ENCODE results near the gene DENND6B.

Gene DENND6B

DNA sequence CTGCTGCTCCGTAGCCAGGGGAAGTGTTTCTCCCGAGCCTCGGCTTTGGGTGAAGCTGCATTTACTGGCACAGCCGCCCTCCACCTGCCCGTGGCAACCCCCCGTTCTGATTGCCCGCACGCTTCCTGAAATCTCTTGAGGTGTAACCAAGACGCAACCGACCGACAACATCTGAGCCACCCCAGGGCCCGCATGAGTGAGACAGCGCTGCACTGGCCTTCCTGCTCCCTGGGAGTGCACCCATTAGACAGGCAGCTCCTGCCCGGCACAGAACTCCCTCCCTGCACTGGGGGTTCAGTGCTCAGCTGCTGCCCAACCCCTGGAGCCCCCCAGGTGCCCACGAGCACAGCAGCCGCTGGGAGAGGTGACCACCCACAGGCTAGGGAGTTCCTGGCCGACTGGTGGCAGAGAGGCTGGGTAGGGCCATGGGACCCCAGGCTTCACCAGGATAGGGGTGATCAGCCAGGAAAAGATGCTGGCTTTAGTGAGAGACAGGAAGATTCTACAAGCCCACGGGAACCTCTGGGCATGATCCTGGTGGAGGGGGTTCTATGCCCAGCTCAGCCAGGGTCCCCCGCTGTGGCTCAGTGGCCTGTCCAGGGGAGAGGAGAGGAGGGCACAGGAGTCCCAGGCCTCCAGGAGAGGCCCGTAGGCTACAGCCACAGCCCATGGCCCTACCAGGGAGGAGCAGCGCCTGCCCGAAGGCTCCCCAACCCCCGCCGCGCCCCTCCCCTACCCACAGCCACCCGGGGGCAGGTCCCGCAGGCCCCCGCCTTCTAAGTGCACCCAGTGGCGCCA is 34.0 kb downstream of the DENND6B start:
- peak overlapping the region; percentile 67 for H3K27ac Mint-ChIP-seq
- no peaks in the 10 kb centered on the region for H3K36me3 Mint-ChIP-seq
- H3K9me3 Mint-ChIP-seq = no peaks in the 10 kb centered on the region
- DNase-seq (ENCODE audit: low spot score in 2 of 2) (no peak), ATAC-seq (no peak)
- peaks cover 6% of the 10 kb centered on the region for H3K4me1 Mint-ChIP-seq
- peak overlapping the region; percentile 18 for H3K4me3 Mint-ChIP-seq

DNA sequence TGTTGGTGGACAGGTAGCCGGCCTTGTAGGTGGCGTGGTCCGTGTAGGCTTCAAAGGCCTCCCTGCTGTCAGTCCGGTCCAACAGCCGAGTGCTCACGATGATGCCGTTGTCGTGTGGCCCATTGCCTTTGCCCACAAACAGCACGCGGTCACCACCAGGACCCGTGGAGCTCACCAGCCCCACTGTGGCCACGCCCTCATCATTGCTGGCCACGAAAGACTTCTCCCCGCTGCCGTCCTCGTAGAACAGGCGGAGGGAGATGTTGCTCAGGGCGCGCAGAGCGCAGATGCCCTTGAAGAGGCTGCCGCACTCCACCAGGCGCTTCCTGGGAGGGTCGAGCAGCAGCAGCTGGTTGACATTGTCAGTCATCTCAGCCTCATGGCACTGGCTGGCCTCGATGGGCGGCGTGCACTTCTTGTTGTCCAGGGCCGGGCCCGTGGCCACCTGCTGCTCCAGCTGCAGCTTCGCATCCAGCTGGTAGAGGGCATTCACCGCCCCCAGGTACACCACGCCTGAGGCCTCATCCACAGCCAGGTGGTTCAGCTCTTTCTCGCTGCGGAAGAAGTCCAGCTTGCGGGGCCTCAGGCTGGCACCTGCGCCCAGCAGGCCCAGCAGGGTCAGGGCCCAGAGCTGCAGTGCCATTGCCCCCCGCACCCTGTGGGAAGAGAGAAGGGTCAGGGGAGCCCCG is 36.7 kb downstream of the DENND6B start:
- Mint-ChIP-seq H3K4me3 (no peak overlapping the region), H3K27ac (no peak overlapping the region), H3K36me3 (no peaks in the 10 kb centered on the region), H3K4me1 (peaks cover 6% of the 10 kb centered on the region), H3K9me3 (no peaks in the 10 kb centered on the region)
- DNase-seq (ENCODE audit: low spot score in 2 of 2) (no peak), ATAC-seq (no peak)

DNA sequence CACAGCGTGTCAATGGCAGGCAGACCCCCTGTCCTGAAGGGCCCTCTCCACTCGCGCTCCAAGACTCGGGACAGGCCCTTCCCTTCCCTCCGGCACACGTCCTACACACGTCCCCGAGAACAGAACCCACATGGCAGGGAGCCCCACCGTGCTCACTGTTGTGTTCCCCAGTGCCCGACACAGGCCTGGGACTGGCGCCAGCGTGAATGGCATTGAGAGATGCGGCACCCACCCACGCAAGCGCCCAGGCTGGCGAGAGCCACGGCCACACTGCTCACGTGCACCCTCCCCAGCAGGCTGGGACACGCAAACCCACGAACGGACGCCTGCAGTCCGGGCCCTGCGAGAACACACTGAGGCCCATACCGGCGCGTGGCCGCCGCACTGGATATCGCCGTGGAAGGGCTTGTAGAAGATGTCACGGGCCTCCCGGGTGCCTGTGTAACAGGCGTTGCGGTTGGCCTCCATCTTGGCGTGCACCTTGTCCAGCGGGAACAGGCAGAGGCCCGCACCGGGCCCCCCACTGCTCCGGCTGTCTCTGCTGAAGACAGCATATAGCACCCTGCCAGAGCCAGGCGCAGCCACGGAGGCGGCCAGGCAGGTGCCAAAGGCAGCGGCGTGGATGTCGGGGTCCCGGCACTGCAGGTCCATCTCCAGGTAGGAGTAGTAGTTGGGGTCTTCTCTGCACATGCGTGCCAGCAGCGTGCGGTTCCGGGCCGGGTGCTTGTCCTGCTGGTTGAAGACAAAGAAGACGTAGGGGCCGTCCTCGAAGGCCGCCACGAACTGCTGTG is 37.5 kb downstream of the DENND6B start:
- no peak for DNase-seq (ENCODE audit: low spot score in 2 of 2)
- ATAC-seq = no peak
- H3K9me3 Mint-ChIP-seq = no peaks in the 10 kb centered on the region
- peaks cover 6% of the 10 kb centered on the region for H3K4me1 Mint-ChIP-seq
- H3K36me3 Mint-ChIP-seq = no peaks in the 10 kb centered on the region
- no peak overlapping the region for H3K4me3 Mint-ChIP-seq
- no peak overlapping the region for H3K27ac Mint-ChIP-seq

DNA sequence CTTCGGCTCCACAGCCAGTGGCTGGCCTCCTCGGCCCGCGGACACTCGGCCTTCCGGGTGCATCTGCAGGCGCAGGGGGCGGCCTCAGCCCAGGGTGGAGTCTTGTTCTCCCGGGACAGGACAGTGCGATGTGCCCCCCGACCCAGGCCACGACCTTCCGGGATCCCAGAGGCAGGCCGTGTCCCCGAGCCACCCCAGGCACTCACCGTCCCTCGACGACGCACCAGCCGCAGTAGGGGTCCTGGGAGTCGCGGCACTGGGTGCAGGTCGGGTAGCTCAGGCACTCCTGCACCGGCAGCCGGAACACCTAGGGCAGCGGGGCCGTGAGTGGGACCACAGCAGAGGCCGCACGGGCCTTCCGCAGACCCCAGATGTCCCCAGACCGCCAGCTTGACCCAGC is 39.1 kb downstream of the DENND6B start:
- ATAC-seq = no peak
- H3K4me1 Mint-ChIP-seq = peaks cover 4% of the 10 kb centered on the region
- H3K9me3 Mint-ChIP-seq = no peaks in the 10 kb centered on the region
- H3K4me3 Mint-ChIP-seq = no peak overlapping the region
- no peak overlapping the region for H3K27ac Mint-ChIP-seq
- DNase-seq (ENCODE audit: low spot score in 2 of 2) = no peak
- H3K36me3 Mint-ChIP-seq = no peaks in the 10 kb centered on the region

DNA sequence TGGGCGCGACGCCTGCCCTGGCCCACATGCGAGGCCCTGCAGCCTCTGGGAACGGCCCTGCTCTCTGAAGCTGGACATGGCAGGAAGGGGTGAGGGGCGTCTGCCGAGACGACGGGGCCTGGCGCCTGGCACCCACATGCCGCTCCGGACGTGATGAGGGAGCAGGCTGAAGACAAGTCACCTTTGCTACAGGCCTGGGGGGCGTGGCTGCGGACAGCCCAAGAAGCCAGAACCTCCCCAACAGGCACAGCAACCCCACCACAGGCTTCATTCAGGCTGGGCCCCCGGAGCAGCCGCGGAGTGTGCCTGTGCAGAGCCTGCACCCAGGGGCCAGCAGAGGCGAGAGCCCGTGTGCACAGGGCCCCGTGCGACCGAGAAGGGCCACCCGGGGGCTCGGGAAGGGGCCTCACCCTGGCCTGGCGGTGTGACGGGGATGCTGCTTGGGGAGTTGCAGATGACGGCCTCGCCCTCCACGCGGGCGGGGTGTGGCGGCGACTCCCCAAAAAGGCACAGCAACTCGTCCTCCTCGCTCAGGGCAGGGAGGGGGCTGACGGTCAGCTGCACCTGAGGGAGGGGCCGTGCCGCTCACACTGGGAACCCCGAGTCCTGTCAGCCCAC is 40.0 kb downstream of the DENND6B start:
- ATAC-seq = no peak
- Mint-ChIP-seq H3K36me3 (no peaks in the 10 kb centered on the region), H3K27ac (no peak overlapping the region), H3K4me3 (no peak overlapping the region), H3K9me3 (no peaks in the 10 kb centered on the region), H3K4me1 (no peaks in the 10 kb centered on the region)
- no peak for DNase-seq (ENCODE audit: low spot score in 2 of 2)

DNA sequence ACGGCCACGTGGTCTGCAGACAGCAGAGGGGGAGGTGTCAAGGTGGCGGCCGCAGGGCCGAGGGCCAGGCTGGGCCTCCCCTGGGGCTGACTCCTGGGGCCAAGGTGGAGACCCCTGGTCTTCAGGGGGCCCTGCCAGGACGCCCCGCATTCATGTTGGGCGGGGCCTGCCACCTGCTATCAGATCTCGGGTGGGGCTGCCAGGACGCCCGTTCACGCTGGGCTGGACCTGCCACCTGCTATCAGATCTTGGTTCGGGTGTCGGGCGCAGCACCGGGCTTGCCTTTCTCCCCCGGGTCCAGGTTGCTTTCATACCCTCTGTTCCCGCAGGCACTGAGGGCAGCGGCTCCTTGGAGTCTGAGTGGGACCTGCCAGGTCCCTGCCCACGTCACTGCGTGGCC is 40.5 kb downstream of the DENND6B start:
- Mint-ChIP-seq H3K9me3 (no peaks in the 10 kb centered on the region), H3K36me3 (no peaks in the 10 kb centered on the region), H3K4me1 (no peaks in the 10 kb centered on the region), H3K4me3 (no peak overlapping the region), H3K27ac (no peak overlapping the region)
- DNase-seq (ENCODE audit: low spot score in 2 of 2) (no peak), ATAC-seq (no peak)

DNA sequence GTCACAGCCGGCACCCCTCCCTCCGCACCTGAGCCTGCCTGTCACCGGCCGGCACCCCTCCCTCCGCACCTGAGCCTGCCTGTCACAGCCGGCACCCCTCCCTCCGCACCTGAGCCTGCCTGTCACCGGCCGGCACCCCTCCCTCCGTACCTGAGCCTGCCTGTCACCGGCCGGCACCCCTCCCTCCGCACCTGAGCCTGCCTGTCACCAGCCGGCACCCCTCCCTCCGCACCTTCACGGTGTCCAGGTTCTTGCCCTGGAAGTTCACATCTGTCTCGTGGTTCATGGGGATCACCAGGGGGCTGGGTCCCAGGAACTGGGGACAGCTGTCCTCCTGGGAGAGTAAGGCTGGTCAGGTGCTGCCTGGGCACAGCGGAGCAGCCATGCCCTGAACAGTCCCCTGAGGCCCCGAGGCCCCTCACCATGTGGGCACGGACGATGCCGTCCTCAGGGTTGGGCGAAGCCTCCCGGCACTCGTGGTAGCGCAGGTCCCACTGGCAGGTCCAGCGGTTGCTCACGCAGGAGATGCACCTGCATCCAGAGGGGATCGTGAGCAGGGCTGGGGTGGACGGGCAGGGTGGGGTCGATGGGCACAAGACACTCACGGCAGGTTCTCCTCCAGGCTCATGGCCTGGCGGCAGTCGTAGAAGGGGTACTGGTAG is 41.1 kb downstream of the DENND6B start:
- H3K36me3 Mint-ChIP-seq = no peaks in the 10 kb centered on the region
- H3K27ac Mint-ChIP-seq = no peak overlapping the region
- H3K4me1 Mint-ChIP-seq = no peaks in the 10 kb centered on the region
- no peaks in the 10 kb centered on the region for H3K9me3 Mint-ChIP-seq
- DNase-seq (ENCODE audit: low spot score in 2 of 2) (no peak), ATAC-seq (no peak)
- H3K4me3 Mint-ChIP-seq = no peak overlapping the region

DNA sequence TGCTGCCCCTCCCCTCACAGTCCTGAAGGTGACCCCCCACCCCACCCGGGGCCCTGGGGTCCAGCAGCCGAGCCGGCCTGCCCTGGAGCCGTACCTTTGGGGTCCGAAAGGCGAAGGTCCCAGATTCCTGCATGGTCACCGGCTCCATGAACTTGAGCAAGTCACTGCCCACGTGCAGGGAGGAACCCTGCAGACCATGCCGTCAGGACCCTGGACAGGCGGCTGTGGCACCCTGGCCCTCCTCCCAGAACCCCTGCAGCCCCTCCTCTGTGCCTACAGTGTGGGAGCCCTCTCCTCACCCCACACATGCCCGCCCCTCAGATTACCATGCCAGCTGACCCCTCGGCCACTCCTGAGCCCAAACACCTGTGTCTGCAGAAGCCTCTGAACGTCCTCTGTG is 42.3 kb downstream of the DENND6B start:
- Mint-ChIP-seq H3K36me3 (no peaks in the 10 kb centered on the region), H3K4me1 (no peaks in the 10 kb centered on the region), H3K27ac (no peak overlapping the region), H3K9me3 (no peaks in the 10 kb centered on the region), H3K4me3 (no peak overlapping the region)
- no peak for DNase-seq (ENCODE audit: low spot score in 2 of 2)
- ATAC-seq = no peak

DNA sequence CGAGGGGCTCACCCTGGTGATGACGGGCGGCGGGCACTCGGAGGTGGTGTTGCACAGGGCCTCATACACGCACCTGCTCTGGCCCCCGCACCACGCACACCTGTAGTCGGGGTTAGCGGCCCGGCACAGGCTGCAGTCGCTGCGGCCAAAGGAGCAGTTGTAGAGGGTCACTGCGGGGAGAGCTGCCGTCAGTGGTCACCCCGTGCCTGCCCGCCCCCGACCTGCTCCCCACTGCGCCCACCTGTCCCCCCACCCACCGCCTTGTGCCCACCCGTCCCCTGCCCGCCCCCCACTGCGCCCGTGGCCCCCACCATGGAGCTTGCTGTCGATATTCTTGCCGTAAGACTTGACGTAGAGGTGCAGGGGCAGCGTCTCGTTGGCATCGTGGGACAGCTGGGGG is 43.0 kb downstream of the DENND6B start:
- no peak for ATAC-seq
- Mint-ChIP-seq H3K27ac (no peak overlapping the region), H3K9me3 (no peaks in the 10 kb centered on the region), H3K4me1 (no peaks in the 10 kb centered on the region), H3K36me3 (no peaks in the 10 kb centered on the region), H3K4me3 (no peak overlapping the region)
- DNase-seq (ENCODE audit: low spot score in 2 of 2) = no peak

DNA sequence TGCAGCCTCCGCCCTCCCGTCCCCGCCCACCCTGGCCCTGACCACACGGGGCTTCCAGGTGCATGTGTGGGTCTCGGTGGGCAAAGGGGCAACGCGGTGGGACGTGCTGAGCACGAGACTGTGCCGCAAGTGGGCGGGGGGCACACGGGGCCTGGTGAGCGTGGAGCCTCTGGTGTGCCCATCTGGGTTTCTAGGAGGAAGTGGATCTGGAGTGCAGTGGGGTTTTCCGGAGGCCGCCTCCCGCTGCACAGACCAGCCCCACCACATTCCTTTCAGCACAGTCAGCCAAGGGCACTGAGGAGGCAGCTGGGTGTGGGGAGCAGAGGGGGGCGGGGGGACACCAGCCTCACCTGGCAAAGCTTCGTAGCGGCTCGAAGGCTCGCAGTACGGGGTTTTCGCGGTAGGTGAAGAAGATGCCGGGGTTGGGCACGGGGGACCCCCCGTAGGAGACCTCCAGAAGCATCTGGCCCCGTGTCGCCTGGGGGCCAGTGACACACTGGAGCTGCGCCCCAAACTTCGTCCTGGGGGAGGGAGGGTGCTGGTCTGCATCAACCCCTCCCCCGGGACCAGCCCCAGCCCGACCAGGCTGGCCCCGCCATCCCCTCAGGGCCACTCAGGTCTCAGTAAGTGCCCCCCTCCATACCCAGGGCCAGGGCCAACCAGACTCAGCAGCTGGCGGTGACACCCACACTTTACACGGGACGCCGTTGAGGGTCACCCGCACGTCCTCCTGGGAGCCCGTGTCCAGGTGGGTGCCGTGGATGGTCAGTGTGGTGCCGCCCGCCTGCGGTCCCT is 44.3 kb downstream of the DENND6B start:
- Mint-ChIP-seq H3K4me3 (no peak overlapping the region), H3K27ac (no peak overlapping the region), H3K36me3 (no peaks in the 10 kb centered on the region), H3K4me1 (no peaks in the 10 kb centered on the region), H3K9me3 (no peaks in the 10 kb centered on the region)
- no peak for ATAC-seq
- DNase-seq (ENCODE audit: low spot score in 2 of 2) = no peak

DNA sequence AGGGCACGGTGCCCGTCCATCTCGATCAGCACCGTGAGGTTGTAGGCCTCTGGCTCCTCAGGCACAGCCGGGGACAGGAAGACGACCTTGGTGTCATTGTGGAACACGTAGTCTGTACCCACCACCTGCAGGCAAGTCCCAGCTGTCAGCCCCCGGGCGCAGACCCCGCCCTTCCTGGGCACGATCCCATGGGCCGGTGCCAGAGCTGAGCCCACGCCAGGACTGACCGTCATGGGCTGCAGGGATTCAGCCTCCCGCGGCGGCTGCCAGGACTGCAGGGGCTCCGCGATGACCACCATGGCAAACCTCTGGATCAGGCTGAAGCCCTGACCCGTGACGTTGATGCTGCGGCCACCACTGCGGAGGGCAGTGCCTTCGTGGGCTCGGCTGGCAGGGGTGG is 44.9 kb downstream of the DENND6B start:
- no peaks in the 10 kb centered on the region for H3K36me3 Mint-ChIP-seq
- no peak overlapping the region for H3K27ac Mint-ChIP-seq
- DNase-seq (ENCODE audit: low spot score in 2 of 2) = no peak
- no peaks in the 10 kb centered on the region for H3K9me3 Mint-ChIP-seq
- no peaks in the 10 kb centered on the region for H3K4me1 Mint-ChIP-seq
- no peak overlapping the region for H3K4me3 Mint-ChIP-seq
- no peak for ATAC-seq

DNA sequence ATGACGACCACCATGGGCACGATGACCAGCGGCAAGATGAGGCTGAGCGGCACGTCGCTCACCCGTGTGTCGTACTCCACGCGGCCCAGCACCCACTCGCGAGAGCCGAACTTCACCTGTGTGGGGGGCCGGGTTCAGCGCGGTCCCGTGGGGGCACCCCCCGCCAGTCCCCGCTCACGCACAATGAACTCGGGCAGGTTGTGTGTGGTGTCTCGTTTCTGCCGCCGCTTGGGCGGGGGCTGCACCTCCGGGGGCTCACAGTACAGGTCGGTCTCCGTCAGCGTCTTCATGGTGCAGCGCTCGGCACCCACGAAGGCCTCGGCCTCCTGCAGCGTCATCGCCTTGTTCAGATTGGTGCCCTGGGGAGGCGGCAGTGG is 45.4 kb downstream of the DENND6B start:
- H3K4me1 Mint-ChIP-seq = no peaks in the 10 kb centered on the region
- DNase-seq (ENCODE audit: low spot score in 2 of 2) (no peak), ATAC-seq (no peak)
- H3K27ac Mint-ChIP-seq = no peak overlapping the region
- H3K4me3 Mint-ChIP-seq = no peak overlapping the region
- H3K36me3 Mint-ChIP-seq = no peaks in the 10 kb centered on the region
- no peaks in the 10 kb centered on the region for H3K9me3 Mint-ChIP-seq

DNA sequence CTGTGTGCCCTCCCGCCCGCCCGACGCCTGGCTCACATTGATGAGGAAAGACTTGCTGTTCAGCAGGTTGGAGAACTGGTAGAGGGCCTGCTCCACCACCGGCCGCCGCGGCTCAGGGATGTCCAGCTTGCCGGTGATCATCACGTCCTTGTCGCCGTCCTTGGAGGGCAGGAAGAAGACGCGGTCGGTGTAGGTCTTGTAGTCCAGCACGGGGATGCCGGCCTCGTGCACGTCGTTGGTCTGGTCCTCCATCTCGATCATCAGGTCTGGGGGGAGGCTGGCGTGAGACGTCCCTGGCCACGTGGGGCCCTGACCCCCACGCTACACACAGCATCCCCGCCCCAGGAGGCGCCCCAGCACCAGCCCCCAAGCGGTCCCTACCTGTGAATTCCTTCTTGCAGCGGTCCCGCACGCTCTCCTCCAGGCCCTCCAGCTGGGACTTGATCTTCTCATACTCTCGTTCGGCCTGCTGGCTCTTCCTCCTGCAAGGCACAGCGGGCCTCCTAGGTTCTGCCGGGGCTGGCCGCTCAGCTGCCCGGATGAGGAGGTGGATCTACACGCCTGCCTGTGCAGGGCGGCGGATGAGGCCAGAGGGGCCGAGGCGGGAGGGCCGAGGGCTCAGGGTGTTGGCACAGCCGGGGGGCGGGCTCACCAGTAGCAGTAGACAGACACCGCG is 46.0 kb downstream of the DENND6B start:
- ATAC-seq (no peak), DNase-seq (ENCODE audit: low spot score in 2 of 2) (no peak)
- no peaks in the 10 kb centered on the region for H3K36me3 Mint-ChIP-seq
- H3K9me3 Mint-ChIP-seq = no peaks in the 10 kb centered on the region
- no peak overlapping the region for H3K27ac Mint-ChIP-seq
- H3K4me3 Mint-ChIP-seq = no peak overlapping the region
- no peaks in the 10 kb centered on the region for H3K4me1 Mint-ChIP-seq
